Right renal cortex interstitium (tissue), 3 donors: ENCODE measurements around the gene PRKAG2. TPM values are rescaled to one million over a fixed set of nuclear protein-coding genes. Genes with fewer than 3 reads are reported as not detected.

ENCODE experiments used
- DNase-seq, 3 donors: peaks; one replicate each; pipeline ENCODE4 v3.0.0-alpha.2; 2013; ENCODE audit warnings: low read depth in 3 of 3, low spot score in 2 of 3
- polyA plus RNA-seq, 3 donors: library from polyadenylated mRNA; unstranded; fragments of 120-200 nt; gene quantifications; one replicate each; pipeline ENCODE4 v1.2.1, GENCODE V29; 2013; ENCODE audit not compliant: insufficient read length in 3 of 3

Gene PRKAG2
- polyA plus RNA-seq, 3 donors: 29.7 to 30.4 (median 30.0) TPM

DNA sequence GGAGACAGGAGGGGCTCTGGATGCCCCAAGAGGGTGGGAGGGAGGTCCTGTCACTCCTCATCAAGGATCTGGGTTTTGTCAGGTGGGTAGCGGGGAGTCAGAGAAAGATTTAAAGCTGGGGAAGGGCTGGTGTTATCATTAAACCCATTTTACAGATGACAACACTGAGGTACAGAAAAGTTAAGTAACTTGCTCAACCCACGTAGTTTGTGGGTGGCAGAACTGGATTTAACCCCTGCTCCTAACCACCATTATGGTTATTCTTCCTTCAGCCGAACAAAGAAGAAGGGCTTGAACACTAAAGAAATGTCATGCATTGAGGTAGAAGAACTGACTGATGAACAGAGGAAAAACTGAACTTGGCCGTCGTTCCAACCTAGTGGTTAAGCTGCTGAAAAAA, 24.9 kb upstream of the PRKAG2 start:
- no peak for DNase-seq

DNA sequence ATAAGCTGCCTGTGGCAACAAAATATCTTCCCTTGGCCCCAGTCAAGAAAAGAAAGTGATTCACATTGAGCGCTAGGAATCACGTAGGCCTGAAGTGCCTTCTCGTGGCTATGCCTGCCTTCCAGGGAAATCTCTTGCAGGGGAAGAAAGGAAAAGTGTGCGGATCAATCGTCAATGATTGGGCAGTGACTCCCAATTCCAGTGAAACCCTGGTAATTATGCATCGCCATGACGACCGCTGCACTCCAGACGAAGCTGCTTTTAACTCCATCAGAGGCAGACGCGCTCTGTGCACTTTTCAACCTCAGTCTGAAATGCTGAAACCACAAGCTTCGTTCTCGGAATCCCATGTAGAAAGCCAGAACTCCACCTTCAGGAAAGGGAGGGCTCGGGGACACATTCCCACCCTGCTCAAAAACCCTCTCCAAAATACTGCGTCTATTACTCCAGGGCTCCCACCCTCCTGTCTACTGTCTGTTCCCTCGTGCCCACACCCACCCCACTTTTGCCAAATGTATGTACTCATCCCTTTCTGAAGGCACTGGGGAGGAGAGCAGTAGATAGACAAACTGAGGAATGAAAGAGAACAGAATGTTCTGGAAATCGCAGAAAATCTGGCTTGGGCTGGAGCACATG, 24.2 kb upstream of the PRKAG2 start:
- DNase-seq: no peak

DNA sequence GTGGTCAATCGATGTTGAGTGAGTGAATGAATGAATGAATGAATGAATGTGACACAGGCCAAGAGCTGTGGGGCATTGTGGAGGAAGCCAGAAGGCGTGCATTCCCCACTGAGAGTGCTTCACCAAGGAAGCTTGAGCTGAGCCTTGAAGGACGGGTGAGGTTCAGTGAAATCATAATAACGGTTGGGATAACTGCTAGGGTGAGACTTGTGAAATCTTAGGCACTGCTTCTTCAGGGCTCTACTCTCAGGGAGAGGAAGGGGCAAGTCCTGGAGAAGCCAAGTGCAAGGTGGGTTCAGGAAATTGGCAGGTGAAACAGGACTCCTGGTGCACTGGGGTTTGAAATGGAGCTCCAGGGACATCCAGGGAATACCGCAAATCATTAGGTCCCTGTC, 23.7 kb upstream of the PRKAG2 start:
- DNase-seq: no peak

DNA sequence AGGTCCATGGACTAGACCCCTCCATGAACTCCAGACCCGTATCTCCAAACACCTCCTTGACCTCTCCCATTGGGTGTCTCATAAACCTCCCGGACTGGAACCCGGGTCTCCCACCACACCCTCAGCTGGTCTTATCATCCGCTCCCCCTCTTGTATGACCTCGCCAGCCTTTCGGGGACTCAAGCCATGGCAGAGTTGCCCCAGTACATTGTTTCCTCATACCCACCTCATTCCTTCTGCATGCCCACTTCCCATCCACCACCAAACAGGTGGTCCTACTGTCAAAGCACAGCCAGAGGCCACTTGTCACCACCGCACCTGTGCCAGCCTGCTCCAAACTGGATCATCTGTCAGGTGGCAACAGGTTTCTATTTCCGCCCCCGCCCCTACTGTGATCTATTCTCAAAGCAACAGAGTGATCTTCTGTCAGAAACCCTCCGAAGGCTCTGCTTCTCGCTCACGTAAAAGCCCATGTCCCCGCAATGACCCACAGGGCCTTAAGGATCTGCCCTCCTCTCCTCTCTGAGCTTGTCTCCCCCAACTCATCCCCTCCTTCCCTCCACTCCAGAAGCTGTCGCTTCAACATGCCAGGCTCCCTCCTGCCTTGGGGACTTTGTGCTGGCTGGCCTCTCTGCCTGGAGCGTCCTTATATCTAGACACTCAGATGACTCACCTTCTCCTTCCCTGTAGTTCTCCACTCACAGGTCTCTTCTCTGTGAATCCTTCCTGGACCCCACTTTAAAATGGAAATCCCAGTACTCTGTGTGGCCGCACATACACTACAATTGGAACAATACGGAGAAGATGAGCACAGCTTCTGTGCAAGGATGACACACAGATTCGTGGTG, 22.8 kb upstream of the PRKAG2 start:
- no peak for DNase-seq

DNA sequence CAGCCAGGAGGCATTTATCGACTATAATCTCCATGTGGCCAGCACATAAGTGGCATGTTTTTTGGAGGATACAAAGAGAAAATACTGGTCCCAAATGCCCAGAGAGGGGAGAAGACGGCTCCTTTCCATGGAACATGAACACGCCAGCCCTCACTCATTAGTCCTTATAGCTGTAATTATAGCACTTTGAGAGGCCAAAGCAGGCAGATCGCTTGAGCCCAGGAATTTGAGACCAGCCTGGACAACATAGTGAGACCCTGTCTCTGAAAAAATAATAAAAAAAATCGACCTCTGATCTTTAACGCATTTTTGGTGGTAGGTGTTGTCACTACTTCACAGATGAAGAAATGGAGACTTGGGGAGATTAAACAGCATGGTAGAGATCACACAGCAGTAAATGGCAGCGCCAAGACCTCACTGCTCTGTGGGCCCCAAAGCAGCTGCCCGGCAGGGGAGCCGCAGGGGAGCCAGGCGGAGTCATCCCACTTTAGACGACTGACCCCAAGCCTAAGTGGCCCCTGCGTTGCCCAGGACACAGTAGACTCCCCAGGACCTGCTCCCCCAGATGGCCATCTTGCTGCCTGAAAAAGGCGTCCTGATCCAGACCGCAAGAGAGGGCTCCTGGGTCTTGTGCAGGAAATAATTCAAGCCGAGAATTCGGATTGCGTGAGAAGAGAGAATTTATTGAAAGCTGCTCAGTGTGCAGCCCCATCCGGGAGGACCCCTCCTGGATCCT, 21.2 kb upstream of the PRKAG2 start:
- no peak for DNase-seq

DNA sequence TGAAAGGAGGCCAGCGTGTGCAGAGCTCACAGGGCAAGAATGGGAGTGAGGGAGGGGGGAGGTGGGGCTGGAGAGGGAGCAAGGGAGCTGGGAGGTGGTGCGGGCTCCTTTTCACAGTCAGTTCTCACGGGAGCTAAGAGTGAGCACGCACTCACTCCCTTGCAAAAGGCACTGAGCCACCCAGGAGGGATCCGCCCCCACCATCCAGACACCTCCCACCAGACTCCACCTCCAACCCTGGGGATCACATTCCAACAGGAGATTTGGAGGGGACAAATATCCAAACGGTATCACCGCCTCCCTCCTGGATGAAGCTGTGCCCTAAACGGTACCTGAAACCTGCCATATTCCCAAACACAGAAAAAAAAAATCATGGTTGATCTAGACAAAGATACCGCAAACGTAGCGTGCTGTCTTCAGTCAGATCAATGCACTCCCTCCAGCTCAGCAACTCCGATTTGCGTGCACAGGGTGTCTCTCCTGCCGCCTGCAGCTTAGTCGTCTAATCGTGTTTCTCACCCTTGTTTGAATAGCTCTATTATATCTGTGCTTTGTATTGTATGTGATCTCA, 20.3 kb upstream of the PRKAG2 start:
- DNase-seq: no peak

DNA sequence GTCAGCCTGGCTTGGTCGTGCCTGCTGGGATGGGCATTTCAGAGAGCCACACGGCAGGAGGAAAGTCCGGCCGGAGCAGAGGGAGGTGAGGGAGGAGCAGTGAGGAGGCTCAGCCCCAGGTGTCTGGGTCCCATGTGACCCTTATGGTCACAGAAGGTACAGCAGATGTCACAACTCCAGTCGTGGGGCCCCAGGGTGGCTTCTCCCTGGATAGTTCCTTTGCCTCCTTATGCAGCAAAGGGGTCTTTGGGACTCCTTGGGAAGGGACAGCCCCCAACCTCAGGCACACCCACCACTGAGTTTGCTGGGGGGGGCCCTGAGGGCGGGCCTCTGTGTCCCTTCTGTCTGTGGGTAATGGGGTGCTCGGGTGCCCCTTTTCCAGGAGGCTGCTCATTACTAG, 19.6 kb upstream of the PRKAG2 start:
- DNase-seq: no peak

DNA sequence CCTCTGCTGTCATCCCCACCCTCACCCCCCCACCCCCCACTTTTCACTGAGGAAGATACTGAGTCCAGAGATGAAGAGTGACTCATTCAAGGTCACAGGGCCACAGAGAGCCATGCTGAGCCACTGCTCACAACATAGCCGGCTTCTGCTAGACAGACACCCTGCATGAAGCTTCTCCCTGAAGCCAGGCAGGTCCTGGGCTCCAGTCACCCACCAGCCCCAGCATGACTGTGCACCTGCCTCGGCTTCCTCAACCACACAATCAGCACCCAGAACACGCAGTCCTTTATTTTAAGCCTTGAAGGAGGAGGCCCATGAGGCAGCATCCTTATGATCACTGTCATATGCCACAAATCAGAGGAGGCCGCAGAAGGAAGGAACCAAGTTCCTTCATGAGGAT, 19.2 kb upstream of the PRKAG2 start:
- no peak for DNase-seq

DNA sequence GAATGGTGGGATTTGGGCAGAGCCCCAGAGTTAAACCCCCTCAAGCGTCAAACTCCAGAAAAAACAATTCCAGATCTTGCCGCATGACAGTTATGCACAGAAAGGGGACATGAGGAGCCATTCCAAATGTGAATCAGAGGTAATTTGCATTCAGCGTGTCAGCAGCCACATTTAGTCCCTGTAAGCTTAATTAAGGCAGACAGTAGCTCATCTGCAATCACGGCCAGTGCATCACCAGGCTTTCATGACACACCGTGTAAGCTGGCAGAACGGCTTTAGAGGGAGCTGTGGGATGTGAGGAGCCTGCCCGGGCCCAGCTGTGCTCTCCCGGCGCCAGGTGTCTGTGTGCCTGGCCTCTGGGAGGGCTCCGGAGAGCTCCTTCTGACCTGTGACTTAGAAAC, 18.7 kb upstream of the PRKAG2 start:
- DNase-seq: no peak

DNA sequence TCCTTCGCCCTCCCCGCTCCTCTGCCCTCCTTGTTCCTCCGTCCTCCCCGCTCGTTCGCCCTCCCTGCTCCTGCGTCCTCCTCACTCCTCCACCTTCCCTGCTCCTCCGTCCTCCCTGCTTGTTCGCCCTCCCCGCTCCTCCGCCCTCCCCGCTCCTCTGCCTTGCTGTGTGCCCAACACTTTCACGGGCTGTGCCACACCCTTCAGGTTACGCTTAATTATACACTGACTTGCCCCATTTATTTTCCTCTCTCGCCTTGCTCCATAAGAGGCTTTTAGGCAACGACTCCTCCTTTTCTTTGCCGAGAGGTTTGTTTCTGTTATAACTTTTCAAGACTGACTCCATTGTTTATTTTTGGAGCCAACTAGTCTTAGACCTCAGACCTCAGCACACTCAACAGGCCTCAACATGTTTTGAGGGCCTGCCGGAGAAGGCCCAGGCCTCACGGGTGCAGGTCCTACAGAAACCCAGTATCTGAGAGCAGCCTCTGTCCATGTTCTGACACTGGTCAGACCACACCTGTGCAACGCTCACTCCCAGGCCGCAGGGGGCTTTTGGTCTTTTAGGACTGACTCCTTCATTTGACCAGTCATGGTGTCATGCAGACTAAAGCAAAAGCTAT, 18.2 kb upstream of the PRKAG2 start:
- no peak for DNase-seq

DNA sequence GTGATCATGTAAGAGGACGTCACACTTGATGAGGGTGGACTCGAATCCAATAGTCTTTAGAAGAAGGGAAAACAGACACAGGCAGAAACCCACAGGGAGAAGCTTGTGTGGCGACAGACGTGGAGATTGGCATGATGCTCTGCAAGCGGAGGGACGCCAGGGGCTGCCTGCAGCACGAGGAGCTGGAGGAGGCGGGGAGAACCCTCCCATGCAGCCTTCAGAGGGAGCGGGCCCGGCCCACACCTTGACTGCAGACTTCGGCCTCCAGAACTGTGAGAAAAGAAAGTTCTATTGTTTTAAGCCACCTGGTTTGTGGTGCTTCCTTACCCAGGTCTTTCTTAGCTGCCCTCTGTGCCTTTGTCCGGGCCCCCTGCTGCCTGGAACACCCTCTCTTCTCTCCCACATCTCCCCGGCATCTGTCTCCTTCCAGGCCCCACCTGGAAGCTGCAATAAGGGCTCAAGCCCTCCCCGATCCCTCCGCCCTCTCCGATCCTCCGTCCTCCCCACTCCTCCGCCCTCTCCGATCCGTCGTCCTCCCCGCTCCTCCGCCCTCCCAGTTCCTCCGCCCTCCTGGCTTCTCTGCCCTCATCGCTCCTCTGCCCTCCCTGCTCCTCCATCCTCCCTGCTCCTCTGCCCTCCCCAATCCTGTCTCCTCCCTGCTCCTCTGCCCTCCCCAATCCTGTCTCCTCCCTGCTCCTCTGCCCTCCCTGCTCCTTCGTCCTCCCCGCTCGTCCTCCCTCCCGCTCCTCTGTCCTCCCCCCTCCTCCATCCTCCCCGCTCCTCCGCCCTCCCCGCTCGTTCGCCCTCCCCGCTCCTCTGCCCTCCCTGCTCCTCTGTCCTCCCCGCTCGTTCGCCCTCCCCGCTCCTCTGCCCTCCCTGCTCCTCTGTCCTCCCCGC, 17.4 kb upstream of the PRKAG2 start:
- no peak for DNase-seq

DNA sequence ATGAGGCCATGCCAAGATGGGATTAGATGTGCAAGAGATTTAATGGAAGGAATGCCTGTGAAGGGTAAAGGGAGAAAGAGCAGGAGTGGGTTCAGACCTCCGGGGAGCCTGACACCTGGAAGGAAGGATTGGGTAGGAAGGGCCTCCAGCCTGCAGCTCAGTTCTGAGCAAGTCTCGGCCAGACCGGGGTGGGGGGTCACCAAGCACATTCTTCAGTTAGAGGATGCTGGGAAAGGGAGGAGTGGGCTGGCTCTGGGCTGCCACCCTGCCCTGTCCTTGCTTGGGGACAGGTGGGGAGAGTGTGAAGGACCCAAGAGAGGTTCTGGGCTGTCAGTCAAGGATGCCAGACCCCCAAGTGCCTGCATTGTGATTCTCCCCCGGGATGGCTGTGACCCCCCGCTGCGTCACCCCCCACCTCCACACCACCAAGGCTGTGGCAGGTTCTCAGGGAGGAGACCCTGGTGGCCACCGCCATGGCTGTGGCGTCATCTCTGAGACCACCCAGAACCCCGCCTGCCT, 16.5 kb upstream of the PRKAG2 start:
- no peak for DNase-seq

DNA sequence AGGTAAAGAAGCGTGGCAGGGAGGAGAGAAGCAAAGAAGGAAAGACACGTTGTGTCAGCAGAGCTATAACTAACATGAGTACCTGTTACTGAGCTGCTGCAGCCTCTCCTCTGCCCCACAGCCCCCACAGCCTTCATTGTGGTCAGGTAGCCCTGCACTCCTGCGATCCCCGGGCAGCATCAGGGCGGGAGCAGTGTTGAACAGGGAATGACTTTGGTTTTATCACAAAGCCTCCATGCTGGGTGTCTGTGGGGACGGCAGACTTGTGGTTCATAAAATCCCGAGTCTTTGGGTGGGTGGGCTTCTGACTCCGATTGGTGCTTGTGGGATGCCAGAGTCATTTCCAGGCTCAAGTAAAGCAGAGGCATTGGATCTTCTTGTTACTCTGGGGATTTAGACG, 14.8 kb upstream of the PRKAG2 start:
- DNase-seq: no peak

DNA sequence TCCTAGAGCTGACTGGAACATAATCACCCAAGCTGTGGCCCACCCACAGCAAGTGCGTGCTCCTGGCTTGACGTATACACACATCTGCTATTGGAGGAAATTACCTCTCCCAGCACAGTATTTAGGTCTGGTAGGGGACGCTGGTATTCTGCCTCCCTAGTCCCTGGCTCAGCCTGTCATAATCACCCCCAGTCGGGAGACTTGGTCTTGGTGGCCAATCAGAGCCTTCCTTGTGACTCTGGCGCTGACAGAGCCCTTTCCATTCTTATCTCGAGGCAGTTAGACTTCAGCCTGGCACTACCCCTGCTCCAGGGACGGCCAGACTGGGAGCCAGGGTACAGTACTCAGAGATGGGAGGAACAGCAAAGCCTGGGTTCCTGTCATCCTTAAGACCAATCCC, 14.3 kb upstream of the PRKAG2 start:
- no peak for DNase-seq

DNA sequence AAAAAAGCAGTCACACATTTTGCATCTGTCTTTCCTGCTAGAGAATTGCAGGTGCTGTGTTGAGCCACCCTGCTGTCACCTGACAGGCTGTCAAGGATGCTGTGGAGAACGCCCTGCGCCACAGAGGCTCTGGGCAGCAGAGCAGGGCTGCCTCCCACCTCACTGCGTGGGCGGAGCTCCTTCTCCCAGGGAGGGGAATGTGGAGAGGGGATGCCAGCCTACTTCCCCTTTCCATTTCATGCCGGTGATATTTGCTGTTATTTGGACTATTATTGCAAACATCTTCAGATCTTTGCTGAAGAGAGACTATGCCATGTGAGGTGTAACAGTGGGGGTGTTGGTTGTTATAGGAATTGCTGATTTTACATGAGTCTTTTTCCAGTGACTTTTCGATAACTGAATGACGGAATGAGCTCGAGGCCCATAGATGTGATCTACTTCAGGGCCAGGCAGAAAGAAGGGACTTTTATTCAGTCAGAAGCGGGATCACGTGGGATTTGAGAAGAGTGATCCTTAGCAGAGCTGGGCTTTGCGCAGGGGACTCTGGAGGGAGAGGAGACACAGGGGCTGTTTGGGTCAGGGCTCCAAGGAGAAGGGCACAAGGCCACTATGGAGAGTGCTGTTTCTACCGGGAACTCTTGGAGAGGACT, 13.6 kb upstream of the PRKAG2 start:
- no peak for DNase-seq

DNA sequence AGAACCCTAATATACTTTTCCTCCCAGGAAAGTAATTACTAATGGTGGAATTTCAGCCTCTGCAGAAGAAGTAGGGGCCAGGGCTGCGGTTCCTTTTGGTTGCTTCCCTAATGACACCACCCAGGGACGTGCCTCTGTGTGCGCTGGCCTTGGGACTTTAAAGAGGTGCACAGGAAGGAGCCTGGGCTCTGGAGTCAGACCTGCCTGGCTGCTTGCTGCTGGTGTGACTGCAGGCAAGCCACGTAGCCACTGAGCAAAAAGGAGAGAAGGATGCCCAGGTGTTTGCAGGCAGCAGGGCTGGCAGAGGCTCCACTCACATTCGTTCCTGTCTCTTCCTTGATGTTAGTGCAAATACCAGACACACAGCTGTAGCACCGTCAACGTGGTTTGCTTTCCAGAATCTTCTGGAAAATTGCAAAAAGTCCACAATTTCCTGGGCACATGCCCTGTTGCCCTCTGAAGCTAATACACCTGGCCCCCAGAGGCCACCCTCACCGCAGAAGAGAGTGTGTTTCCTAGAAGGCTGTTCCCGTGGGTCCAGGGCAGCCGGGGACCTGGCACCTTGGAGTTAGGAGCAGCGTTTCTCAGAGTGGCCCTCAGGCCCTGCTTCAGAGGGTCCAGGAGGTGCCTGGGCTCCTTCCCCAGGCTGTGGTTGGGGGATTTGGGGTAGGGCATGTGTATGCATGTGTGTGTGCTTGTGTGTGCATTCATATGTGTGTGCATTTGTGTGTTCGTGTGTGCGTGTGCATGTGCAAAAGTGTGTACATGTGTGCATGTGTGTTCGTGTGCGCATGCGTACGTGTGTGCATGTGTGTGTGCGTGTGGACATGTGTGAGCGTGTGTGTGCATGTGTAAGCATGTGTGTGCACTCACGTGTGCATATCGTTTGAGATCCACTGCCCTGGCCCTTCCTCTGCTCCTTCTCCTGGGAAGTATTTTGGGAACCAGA, 12.8 kb upstream of the PRKAG2 start:
- no peak for DNase-seq

DNA sequence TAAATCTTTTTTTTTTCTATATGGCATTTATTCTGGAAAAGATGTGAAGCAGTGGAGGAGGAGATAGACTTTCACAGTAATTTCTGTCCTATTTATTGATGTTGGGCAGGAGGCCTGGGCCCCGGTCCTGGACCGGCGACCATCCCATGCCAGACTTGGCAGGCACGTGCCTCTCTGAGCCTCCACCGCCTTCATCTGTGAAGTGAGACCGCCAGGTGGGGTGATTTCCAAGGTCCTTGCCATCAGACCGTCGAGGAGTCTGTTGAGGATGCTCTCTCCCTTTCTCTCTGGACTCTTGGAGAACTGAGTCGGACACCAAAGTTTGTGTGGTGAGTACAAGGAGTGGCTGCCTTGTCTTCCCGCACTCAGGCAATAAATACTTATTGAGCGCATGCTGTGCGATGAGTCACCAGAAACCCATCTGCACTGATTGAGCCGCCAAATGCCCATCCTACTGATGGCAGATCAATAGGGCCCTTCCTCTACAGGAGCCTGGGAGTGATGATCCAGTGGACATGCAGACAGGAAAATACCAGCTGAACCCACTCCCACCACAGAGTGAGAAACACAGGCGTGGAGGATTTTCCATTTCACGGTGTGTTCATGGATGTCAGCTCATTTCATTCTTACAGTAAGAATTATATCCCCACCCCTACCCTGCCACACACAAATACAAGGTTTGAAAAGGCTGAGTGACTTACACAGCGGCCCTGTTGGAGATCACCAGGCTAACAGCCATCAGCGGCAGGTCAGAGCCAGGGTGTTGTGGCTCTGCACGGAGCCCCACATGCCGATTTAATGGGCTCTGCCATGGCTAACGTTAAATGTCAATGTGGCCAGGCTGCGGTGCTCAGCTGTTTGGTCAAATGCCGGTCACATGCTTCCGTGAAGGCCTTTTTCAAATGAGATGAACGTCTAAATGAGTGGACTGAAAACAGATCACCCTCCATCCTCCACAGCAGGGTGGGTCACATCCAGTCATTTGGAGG, 11.5 kb upstream of the PRKAG2 start:
- DNase-seq: no peak
